HG02623 (cell line): ENCODE results near the gene NDUFB7.
A peak's percentile ranks its signal among the peaks of the same experiment; 100 is the strongest.

Experiments
- ATAC-seq: cut with Tn5 transposase; IDR thresholded peaks from one replicate; pipeline ENCODE4 v1.9.1; 2021; ENCODE audit warnings: moderate library complexity; ENCODE audit not compliant: unreplicated experiment

Gene NDUFB7

DNA sequence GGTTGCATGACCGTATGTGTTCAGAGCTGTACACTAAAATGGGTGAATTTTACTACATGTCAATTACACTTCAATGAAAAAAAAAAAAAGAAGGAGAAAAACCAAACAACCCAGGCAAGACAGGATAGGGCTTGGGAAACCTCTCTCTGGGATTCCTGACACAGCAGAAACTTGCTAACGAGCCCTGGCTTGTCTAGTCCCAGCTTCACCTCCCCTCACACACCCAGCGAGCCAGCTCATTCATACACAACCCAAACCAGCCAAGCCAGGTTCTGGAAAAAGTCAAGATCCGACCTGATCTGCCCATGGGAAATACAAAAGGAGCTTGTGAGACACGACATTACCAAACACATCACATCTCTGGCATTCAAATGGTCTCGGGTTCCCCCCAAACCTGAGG is 46.1 kb downstream of the NDUFB7 start:
- no peak for ATAC-seq

DNA sequence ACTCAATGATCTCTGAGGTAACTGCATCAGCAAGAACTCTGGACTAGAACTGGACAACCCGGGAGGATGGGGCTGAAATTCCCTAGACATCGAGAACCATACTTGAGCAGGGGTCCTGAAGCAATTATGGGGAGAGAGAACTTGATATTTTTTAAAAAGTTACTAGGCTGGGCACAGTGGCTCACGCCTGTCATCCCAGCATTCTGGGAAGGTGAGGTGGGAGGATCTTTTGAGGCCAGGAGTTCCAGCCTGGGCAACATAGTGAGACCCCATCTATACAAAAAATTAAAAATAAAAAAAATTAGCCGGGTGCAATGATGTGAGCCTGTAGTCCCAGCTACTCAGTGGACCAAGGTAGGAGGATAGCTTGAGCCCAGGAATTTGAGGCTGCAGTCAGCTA is 51.3 kb downstream of the NDUFB7 start:
- ATAC-seq: no peak

- ATAC-seq: no peak
Observed at GRCh38 chr19:14519860-14520407, 51.9 kb downstream of the NDUFB7 start.

DNA sequence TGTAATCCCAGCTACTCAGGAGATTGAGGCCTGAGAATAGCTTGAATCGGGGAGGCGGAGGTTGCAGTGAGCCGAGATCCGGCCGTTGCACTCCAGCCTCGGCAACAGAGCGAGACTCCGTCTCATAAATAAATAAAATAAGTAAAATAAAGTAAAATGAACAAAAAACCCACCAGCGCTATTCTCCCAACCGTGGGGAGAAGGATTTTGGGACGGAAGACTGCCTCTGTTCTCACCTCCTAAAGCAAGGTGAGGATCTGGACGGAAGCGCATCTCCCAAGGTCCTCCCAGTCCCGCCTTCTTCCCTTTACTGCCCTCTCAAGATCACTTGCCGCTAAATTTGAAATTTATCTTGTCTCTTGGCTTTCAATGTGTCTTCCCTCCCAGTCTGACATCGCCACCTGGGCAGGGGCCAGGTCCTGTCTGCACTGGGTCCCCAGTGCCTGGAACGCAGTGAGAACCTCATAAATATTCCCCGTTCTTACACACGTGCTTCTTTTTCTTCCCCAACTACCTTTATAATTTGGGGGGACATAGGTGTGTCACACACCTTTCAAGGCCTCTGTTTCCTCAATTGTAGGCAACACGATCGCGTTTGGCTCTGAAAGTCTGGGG is 52.5 kb downstream of the NDUFB7 start:
- no peak for ATAC-seq

- ATAC-seq: peak; percentile 57
Observed at GRCh38 chr19:14517840-14518505, 53.9 kb downstream of the NDUFB7 start, which contains the start of gene DNAJB1. TSS of gene DNAJB1 (minus strand) at chr19:14518397. CDS start at chr19:14518349, 48 bp downstream.

- no peak for ATAC-seq
Observed at GRCh38 chr19:14517446-14517839, 54.4 kb downstream of the NDUFB7 start.

DNA sequence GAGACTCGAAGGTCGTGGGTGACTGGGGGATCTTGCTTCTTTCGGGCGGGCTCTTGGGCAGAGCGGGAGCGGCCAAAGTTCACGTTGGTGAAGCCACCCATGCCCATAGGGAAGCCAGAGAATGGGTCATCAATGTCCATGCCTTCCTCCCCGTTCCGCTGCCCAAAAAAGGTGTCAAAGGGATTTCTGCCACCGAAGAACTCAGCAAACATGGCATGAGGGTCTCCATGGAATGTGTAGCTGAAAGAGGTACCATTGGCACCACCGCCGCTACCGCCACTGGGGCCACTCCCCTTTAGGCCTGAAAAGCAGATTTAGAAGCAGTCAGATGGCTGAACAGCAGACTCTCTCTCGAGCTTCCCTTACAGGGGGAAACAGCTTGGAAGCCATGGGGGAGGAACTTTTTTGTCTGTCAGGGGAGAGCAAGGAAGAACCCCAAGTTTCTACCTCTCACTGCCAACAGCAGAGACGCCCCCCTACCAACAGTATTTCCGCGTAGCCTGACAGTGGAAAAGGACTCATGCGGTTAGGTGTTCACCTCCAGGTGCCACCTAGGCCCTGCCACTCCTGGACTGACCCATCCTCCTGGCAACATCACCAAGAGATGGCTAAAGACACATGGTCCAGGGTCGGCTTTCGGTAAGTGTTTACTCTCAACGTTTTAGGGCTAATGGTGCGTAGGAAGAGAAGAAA is 55.0 kb downstream of the NDUFB7 start:
- ATAC-seq: no peak
